ENCODE results near the gene ORC5.

DNA sequence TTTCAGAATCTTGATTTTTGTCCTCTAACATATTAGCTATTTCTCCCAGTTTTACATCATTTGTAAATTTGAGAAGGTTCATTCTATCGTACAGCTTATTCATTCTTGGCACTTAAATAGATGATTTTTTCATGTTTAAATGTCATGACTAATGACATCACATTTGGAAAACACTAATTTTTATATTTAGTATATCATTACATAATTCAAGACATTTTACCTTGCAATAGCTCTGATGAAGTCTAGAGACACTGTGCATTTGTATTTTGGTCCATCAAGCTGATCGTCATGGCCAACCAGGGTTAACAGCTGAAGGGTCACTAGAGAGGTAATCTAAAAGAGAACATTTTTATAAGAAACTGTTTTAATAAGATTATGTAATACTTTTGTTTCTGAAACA is 71.3 kb downstream of the ORC5 start:
- no peak for TF ChIP-seq NFRKB (IDR thresholded peaks at IDR 0.05)
- TF ChIP-seq SP1 (IDR thresholded peaks at IDR 0.05), result no peak
- no peak for TF ChIP-seq BHLHE40 (IDR thresholded peaks at IDR 0.05; ENCODE audit: borderline replicate concordance)
- TF ChIP-seq TARDBP (IDR thresholded peaks at IDR 0.05), result no peak
- TF ChIP-seq FOXA1 (IDR thresholded peaks at IDR 0.05), result no peak
- TF ChIP-seq HDGF (IDR thresholded peaks at IDR 0.05; ENCODE audit: borderline replicate concordance), result no peak
- TF ChIP-seq ZNF384 (IDR thresholded peaks at IDR 0.05), result no peak
- no peak for TF ChIP-seq ELF4 (IDR thresholded peaks at IDR 0.05)
- no peak for TF ChIP-seq LEF1 (IDR thresholded peaks at IDR 0.05; ENCODE audit: borderline replicate concordance)
- TF ChIP-seq L3MBTL2 (conservative IDR thresholded peaks at IDR 0.05), result no peak
